Stimulated activated CD8-positive, alpha-beta memory T cell treated with anti-CD3 and anti-CD28 coated beads, Interleukin-2, amount 100 ng/mL, for 48 hours (primary cell): ENCODE measurements around the gene NELFE.
"Not testable (repeated sequence)": the region's sequence is repeated elsewhere in the genome, so short reads cannot be mapped to it uniquely, and the experiment has no call there.

Experiments used
- DNase-seq, 2 donors: peaks; one replicate each; pipeline ENCODE4 v3.0.0-alpha.2; 2020; ENCODE audit warnings: low read depth in 2 of 2

NELFE gene, protein sequence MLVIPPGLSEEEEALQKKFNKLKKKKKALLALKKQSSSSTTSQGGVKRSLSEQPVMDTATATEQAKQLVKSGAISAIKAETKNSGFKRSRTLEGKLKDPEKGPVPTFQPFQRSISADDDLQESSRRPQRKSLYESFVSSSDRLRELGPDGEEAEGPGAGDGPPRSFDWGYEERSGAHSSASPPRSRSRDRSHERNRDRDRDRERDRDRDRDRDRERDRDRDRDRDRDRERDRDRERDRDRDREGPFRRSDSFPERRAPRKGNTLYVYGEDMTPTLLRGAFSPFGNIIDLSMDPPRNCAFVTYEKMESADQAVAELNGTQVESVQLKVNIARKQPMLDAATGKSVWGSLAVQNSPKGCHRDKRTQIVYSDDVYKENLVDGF

DNA sequence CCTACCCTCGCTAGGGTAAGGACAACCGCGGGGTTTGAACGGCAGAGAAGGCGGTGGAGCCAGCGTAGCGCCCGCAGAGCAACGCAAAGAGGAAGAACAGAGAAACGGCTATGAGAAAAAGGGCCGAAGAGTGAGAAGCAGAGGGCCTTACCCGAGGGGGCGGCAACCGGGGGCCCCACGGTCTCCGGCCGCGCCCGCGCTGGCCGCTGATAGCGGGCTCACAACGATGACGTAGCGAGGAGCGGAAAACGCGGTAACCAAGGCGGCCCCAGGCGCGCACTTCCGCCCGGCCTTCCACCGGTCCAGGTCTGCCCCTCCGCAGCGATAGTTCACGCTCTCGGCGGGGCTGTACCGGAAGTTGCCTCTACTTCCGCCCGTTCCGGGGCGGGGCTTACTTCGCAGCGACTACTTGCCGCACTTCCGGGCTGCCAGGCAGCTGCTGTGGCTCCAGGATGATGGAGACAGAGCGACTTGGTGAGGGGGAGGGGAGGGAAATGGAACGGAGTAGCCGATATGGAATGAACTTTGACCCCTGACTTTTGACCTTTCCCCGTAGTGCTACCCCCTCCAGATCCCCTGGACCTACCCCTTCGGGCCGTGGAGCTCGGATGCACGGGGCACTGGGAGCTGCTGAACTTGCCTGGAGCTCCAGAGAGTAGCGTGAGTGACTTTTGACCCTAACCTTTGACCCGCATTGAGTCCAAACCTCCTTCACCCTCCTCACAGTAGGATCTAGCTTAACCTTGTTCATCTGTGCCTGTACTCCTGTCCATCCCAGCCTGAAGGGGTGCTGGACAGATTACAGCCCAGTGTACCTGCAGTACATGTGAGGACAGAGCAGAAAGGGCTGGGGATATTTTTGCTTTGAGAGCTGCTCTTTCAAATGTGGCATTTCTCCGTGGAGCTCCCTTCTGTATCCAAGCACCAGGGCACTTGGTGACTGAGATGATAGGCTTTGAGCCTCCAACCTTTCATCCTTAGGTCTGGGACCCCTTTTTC is at the start of gene NELFE, which contains the start of gene SKIC2:
Gene NELFE (minus strand): TSS at position 231 of the 999 bp plus-strand sequence. CDS start 525 bp downstream, outside the sequence.
Gene SKIC2 (plus strand): TSS at position 435 of the 999 bp plus-strand sequence. CDS start 18 bp downstream, at position 453.
- peak; percentile 97 to 98 for DNase-seq

- not testable (repeated sequence) for DNase-seq
Measured at GRCh38 chr6:32008037-32008436, 49.3 kb upstream of the NELFE start.

DNA sequence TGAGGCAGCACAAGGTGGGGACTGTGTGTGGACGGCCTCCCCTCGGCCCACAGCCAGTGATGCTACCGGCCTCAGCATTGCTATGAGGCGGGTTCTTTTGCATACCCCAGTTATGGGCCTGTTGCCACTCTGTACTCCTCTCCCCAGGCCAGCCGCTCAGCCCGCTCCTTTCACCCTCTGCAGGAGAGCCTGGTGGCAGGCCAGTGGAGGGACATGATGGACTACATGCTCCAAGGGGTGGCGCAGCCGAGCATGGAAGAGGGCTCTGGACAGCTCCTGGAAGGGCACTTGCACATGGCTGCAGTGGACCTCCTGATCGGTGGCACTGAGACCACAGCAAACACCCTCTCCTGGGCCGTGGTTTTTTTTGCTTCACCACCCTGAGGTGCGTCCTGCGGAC is 48.3 kb upstream of the NELFE start:
- not testable (repeated sequence) for DNase-seq

GRCh38 chr6:32005991-32006529 is 47.3 kb upstream of the NELFE start:
- not testable (repeated sequence) for DNase-seq

GRCh38 chr6:32005538-32005880 is 46.7 kb upstream of the NELFE start:
- not testable (repeated sequence) for DNase-seq

- DNase-seq: not testable (repeated sequence)
Measured at GRCh38 chr6:32004864-32005537, 46.2 kb upstream of the NELFE start.

DNA sequence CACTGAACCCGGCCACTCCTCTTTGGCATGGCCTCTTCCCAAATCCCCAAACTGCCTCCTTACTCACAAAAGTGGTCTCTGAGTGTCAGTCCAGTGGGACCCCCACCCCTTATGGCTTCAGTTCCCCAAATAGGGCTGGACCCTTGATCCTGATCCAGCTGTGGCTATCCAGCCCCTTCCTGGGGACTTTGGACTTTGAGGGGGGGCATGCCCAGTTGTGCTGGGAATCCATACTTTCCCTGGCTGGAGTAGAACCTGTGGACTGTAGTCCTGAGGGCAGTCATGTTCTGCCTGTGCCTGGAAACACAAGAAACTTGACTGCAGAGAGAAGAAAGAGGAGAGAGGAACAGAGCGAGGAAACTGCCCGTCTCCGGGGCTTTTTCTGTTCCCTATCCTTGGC is 45.6 kb upstream of the NELFE start:
- not testable (repeated sequence) for DNase-seq

DNA sequence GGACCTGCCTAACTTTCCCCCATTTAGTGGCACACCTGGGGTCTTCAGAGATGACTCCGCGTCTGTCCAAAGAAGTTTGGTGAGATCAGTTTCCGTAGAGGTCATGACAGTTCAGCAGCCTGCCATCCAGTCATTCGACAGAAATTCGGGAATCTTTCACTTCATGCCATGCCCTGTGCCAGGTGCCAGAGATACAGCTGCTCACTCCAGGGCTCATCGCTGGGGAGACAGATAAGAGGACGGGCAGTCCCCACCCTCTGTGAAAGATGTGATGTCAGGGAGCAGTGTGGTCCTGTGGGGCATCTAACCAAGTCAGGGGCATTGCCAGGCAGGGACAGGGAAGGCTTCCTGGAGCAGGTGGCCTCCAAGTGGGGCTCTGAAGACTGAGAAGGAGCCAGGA is 44.5 kb upstream of the NELFE start:
- DNase-seq: not testable (repeated sequence)

- DNase-seq: not testable (repeated sequence)
Measured at GRCh38 chr6:32002546-32003268, 43.9 kb upstream of the NELFE start.

- not testable (repeated sequence) for DNase-seq
Measured at GRCh38 chr6:31996385-31996784, 37.6 kb upstream of the NELFE start.

DNA sequence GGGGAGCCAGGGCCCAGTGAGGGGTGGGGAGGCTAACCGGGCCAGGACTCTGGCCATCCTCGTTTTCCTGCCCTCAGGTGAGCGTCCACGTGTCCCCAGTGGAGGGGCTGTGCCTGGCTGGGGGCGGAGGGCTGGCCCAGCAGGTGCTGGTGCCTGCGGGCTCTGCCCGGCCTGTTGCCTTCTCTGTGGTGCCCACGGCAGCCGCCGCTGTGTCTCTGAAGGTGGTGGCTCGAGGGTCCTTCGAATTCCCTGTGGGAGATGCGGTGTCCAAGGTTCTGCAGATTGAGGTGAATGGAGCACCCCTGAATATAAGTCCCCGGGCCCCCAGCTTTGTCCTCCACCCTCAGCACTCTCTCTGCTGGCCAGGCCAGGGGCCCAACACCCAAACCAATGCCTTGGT is 35.6 kb upstream of the NELFE start:
- not testable (repeated sequence) for DNase-seq

DNA sequence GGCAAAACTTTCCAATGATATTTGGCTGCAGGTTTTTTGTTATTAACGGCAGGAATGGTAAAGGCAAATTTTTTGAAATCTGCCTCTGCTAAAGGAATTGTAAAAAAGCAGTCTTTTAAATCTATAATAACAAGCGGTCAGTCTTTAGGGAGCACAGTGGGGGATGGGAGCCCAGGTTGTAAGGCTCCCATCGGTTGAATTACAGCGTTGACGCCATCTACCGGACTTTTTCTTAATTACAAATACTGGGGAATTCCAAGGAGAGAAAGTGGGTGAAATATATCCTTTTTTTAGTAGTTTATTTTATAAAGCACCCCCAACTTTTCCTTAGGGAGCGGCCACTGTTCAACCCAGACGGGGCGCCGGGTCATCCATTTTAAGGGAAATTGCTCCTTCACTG is 30.6 kb upstream of the NELFE start:
- not testable (repeated sequence) for DNase-seq

DNA sequence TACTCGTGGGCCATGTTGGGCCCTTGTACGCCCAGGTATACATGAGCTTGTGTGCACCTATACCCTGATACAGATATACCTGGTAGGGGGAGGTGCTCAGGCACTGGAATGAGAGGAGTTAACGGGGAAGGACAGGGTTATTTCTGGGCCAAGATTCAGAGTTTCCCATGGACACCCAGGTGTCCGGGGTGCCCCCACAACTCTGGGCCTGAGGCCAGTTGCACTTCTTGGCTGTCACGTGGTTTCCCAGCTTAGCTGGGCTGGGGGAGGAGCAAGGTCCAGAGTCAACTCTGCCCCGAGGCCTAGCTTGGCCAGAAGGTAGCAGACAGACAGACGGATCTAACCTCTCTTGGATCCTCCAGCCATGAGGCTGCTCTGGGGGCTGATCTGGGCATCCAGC is 23.0 kb upstream of the NELFE start, which contains the start of gene C4A:
Gene C4A (plus strand): TSS at position 314 of the 400 bp plus-strand sequence. CDS start 51 bp downstream, at position 365.
- not testable (repeated sequence) for DNase-seq

DNA sequence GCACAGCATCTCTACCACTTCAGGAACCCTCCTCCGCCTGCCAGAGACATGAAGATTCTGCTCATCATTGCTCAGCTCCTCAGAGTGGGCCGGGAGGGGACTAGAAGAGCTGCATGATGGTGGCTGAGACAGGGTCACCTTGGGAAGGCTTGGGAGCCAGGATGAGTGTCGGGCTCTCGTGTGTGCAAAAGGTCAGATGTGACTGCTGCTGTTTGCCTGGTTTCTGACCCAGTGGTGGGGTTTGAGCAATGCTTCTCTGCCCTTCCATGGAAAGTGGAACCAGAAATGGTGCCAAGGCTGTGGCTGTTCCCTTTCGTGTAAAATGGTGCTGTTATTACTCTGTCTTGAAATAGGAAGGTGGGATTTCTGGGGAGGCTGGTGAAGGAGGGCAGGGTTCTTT is 22.2 kb upstream of the NELFE start:
- DNase-seq: not testable (repeated sequence)

DNA sequence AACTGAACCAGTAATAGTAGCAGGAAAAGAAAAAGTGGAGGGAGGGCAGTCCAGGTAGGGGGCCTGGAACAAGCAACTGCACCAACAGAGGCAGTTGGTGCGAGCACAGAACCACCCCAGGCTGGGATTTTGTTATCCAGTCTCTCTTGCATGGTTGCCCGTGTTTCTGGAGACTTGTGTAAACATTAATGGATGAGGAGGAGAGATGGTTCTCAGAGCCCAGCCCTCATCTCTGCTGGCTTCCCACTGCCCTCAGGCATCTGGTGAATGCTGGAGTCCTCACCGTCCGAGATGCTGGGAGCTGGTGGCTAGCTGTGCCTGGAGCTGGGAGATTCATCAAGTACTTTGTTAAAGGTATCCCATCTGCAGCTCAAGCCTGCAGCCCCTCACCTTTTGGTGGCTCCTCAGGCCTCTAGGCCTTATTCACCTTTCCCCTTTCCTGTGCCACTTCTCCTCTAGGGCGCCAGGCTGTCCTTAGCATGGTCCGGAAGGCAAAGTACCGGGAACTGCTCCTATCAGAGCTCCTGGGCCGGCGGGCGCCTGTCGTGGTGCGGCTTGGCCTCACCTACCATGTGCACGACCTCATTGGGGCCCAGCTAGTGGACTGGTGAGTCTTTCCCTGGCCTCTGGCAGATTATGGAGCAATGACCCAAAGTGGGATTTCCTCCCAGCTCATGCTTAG is 21.6 kb upstream of the NELFE start:
- DNase-seq: not testable (repeated sequence)

- DNase-seq: no peak
Measured at GRCh38 chr6:31979238-31979898, 20.6 kb upstream of the NELFE start.

- DNase-seq: no peak
Measured at GRCh38 chr6:31978831-31979230, 20.1 kb upstream of the NELFE start.

DNA sequence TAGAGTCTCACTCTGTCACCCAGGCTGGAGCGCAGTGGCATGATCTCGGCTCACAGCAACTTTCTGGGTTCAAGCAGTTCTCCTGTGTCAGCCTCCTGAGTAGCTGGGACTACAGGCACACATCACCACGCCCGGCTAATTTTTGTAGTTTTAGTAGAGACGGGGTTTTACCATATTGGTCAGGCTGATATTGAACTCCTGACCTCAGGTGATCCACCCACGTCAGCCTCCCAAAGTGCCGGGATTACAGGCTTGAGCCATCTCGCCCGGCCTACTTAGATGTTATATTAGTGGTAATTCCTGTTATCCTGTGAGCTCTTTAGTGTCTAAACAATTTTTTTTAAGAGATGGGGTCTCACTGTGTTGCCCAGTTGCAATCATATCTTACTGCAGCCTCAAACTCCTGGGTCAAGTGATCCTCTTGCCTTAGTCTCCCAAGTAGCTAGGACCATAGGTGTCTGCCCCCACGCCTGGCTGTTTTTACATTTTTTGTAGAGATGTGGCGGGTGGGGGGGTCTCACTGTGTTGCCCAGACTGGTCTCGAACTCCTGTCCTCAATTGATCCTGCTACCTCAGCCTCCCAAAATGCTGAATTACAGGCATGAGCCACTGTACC is 19.2 kb upstream of the NELFE start:
- no peak for DNase-seq

GRCh38 chr6:31976065-31976464 is 17.3 kb upstream of the NELFE start:
- DNase-seq: not testable (repeated sequence)
